ENCODE measurements around the gene BSDC1.

The BSDC1 gene

DNA sequence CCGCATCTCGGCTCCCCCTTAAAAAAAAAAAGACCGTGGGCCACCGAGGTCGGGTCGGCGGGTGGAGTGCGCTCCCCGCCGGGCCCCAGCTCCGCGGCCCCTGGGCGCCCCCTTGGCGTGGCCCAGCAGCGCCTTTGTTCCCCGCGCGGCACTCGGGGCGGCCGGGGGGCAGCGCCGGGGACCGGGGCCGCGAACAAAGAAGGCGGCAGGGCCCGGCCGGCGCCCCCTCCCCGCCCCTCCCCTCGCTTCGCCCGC lies 58.8 kb downstream of the BSDC1 start:
- DNase-seq, result no peak

DNA sequence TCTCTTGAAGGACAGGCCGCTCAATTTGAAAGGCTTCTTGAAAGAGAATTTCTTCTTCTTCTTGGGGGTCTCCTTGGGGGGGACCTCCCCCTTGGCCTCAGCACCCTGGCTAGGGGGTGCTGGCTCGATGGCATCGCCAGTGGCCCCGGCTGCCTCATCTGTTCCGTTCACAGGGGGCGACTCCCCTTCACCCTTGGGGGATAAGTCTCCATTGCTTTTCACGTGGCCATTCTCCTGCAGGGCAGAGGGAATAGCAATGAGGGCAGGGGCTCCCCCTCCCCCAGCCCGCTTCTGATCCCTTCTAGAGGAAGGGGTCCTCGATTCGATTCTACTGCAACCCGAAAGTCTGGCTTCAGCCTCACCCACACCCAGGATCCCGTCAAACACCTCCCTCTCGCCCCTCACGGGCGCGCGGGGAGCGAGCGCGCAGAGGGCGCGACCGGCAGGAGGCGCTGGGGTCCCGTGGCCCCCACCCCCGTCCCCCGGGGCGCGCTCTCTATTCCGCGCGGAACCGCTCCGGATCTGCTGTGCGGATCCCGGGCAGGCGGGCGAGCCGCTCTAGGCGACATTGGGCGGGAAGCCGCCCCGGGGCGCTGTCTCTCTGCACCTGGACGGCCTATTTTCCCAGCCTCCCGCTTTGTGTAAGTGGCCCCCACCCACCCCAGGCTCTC lies 59.2 kb downstream of the BSDC1 start:
- no peak for DNase-seq

DNA sequence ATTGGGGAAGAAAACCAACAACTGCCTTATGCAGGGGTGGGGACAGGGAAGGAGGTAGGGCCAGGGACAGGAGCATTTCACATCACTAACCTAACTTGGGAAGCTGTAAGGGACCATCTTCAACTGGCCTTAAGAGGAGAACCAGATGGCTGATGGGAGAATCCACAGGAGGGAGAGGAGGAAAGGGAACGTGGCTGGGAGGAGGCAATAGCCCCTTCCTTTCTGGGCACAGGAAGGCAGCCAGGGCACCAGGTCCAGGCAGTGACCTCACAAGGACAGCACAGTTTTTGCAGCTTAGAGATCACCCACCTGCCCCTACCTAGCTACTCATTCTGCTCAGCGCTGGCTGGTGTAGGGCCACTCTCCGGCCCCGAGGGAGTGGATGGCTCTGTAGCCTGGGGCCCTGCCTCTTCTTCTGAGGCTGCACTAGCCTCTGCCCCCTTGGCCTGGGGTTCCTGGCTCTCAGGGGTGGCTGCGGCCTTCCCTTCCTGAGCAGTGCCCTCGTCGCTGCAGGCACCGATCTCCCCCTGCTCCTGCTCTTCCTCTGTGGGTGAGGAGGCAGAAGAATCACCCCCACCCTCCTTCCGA lies 59.9 kb downstream of the BSDC1 start:
- no peak for DNase-seq

DNA sequence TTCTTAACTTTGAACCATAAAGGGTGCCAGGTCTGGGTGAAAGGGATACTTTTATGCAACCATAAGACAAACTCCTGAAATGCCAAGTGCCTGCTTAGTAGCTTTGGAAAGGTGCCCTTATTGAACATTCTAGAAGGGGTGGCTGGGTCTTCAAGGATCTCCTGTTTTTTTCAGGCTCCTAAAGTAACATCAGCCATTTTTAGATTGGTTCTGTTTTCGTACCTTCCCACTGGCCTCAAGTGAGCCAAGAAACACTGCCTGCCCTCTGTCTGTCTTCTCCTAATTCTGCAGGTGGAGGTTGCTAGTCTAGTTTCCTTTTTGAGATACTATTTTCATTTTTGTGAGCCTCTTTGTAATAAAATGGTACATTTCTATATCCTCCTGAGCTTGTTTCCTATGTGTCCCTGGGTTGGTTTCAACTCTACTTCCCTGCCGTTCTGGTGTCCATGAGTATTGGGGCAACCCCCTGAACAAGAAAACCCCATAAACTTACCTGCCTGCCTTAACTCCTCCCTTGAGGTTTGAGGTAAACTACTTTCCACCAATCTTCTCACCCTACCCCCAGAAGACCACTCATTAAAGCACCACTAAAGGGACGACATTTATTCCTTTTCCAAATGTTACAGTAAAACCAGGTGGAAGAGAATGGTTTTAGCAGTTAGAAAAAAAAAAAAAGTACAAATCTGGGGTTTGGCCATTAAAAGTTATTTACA lies 60.8 kb downstream of the BSDC1 start:
- DNase-seq, result no peak

DNA sequence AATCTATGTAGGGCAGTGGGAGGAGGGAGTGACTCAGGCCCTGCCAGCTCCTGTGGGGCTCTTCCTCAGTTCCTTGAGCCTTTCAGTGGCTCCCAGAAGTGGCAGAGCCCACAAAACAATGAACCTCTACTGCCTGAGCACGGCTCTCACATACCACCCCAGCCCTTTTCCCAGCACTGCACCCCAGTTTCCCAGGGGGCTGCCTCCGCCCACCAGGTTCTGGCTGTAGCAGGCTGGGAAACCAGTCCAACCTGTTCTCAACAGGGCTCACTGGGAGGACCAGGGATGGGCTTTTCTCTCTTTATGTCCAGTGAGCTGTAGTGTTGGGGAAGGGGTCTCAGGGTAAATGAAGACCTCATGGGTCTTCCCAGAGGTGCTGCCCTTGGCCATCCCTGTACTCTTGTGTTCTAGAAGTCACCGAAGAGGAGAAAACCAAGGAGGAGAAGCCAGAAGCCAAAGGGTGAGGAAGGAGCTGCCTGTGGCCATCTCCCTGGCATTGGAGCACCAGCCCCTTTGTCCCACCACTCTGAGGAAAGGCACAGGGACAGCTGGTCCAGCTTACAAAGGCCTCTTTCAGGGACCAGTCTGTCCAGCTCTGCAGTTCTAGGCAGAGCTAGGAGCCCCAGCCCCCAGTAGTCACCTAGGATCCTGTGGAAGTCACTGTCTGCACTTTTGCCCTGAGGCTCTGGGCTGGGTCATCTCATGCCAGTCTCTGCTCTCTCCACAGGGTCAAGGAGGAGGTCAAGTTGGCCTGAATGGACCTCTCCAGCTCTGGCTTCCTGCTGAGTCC lies 61.8 kb downstream of the BSDC1 start:
- DNase-seq, result no peak

DNA sequence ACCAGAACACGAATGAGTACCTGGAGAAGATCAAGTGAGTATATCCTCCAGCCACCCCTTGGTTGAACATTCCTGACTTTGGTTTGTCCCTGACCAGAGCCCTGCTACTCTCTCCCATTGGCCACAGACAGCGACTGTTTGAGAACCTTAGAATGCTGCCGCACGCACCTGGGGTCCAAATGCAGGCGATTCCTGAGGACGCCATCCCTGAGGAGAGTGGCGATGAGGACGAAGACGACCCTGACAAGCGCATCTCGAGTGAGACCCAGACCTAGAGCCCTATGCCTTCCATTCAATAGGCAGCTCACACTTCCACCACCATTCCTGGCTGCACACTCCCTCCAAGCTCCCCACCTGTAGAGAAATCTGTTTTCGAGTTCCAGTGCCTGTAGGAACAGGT lies 62.7 kb downstream of the BSDC1 start:
- no peak for DNase-seq

DNA sequence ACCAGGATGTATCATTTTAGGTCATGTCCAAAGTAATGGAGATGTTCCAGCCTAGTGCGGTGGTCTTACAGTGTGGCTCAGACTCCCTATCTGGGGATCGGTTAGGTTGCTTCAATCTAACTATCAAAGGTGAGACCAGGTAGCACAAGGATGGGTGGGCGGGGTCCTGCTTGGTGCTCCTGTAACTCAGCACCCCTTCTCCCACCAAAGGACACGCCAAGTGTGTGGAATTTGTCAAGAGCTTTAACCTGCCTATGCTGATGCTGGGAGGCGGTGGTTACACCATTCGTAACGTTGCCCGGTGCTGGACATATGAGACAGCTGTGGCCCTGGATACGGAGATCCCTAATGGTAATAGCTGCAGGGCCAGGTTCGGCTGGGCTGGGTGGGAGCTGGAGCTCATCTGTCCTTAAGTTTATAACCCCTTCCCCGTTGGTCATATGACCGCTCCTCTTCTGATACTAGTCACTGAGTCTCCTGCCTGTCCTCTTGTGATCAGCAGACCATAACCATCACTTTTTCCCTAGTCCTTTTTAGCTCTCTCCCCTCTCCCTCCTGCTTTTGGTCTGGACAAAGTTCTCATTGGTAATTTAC lies 63.6 kb downstream of the BSDC1 start:
- no peak for DNase-seq

DNA sequence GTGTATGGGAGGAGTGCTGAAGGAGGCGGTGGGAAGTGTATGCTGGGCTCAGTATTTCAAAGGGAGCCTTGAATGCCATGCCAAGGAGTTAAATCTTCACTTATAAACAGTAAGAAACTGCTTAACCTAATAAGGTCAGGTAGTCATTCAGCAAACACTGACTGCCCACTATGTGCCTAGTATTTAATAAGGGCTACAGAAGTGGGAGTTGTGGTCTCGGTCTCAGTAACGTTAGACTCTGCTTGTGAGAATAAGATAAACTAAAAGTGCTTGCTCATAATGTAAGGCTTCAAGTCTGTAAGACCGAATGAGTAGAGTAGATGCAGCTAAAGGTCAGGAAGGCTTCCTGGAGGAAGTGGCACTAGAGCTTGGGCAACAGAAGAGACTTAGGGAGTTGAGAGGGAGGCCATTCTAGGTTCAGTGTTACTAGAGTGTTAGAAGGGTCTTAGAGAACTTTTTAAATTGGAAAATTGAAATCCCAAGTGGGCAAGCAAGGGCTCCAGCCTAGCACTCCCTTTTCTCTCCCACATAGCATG lies 64.2 kb downstream of the BSDC1 start:
- DNase-seq, result no peak

DNA sequence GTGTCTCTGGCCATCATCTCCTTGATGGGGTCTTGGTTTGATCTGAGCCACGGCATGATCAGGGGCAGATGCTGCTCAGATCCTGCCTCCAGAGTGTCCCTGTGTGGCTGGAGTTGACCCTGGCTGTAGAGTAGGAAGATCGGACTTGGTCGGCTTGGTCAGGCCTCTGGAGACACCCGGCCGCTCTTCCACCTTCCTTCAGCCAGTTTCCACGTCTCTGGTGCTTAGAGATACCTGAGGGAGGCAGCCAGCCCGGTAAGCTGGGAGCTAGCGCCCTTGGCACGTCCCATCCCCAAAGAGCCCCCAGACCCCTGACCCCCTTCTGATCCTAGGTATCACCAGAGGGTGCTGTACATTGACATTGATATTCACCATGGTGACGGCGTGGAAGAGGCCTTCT lies 67.0 kb downstream of the BSDC1 start:
- DNase-seq, result no peak

DNA sequence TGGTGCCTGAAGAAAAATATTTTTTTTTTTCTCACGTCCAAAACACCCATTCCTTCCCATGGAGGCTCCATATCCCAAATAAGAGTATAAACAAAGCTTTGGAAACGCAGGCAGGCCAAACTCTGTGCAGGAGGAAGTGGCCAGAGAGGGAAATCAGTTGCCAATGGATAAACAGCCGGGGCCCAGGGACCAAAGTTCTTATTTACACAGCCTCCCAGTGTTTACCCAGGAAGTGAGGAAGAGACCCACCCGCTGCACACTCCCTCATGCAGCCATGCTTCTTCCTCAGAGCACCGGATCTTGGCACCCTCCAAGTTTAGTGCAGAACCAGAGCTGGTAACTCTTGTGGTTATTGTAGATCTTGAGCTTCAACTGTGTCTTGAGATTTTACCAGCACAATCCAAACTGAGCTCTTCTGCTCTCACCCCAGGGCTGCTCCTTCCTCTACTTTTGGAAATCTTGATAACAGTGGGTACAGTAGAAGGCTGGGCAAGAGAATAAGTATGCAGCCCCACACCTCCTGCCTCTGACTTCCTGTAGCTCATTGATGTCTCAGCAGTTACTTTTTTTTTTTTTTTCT lies 72.4 kb downstream of the BSDC1 start:
- no peak for DNase-seq

DNA sequence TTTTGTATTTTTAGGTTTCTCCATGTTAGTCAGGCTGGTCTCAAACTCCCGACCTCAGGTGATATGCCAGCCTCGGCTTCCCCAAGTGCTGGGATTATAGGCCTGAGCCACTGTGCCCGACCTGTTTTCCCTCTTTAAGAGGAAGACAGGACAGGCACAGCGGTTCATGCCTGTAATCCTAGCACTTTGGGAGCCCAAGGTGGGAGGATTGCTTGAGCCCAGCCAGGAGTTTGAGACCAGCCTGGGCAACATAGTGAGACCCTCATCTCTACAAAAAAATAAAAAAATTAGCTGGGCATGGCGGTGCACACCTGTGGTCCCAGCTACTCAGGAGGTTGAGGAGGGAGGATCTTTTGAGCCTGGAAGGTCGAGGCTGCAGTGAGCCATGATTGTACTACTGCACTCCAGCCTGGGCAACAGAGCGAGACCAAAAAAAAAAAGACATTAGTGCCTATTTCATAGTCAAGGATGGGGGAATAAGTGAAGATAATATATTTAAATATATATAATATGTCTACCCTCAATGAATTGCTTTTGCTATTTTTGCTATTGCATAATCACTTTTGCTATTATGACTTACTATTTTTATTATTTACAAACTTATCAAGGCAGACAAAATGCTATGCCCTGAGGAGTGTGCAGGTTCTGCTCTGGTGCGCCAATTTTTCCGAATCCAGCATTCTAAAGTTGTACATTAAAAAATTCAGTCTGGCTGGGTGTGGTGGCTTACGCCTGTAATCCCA lies 75.9 kb downstream of the BSDC1 start:
- no peak for DNase-seq

DNA sequence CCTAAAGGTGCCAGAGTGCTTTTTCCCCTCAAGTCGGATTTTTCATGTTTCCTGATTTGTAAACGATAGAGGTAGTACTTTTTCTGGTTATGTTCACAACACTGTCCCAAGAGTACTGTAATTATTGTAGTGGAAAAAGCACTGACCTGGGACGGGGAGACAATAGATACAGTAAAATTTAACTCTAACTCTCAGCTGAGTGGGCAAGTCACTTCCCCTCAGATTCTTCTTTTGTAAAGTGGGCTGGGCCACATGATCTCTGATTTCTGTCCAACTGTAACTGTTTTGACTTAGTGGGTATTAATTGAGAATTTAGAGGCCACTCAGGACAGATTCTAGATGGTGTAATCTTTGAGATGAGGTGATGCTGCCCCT lies 77.4 kb downstream of the BSDC1 start:
- DNase-seq, result no peak

Measured in NCI-H1417 treated with DMSO at 0.1 percent for 48 hours (cell line).